LHCN-M2 (cell line): ENCODE measurements around the gene AFF1. TPM values are rescaled to one million over a fixed set of nuclear protein-coding genes. Genes with fewer than 3 reads are reported as not detected.
"Not testable (repeated sequence)": the region's sequence is repeated elsewhere in the genome, so short reads cannot be mapped to it uniquely, and the experiment has no call there.

Experiments
- DNase-seq: peaks from one replicate; pipeline ENCODE4 v3.0.0-alpha.2; 2012; ENCODE audit warnings: low read depth
- total RNA-seq: library from RNA; depleted of rRNA; stranded (reverse); fragments of >200 nt; gene quantifications from 2 replicates; pipeline ENCODE4 v1.2.3, GENCODE V29; 2014

Gene AFF1
- total RNA-seq, 1 experiment from 2014 or later = 7.1 TPM

DNA sequence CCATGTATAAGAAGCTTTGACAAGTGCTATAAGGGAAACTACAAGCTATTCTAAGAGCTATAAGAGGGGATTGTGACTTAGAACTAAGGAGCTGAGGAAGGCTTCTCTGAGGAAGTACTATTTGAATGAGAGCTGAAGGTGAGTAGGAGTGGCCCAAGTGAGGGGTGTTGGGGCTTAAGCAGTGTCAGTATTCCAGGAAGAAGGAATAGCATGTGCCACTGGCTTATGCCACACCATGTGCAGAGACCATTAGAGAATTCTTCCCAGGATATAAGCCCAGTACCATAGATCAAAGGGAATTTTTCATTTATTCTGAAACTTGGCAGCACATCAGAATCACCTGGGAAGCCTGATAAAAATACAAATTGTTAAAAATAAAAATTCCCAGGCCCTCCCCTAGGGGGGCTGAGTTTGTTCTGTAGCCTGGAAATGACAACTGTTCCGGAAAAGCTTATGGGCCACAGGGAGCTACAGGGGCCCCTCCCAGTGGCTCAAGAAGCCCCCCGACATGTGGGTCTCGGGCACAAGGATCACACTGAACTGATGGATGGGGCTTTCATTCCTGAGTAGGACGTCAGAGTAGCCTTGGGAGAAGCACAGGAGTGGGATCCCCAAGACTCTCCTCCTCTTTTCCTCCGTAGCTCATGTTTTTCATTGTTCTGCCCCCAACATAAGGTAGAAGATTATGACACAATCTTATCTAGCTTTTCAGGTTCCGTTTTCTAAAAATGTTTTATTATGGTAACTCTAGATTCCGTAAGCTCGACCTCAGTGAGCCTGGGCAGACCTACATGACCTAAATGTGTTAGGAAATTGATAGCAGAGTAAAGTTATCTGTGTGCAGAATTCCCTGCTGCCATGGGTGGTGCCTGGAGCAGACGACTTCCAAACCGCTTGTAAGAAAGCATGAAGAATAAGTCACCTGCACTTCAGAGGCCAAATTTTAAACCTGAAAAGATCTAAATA, 119.3 kb downstream of the AFF1 start:
- no peak for DNase-seq

DNA sequence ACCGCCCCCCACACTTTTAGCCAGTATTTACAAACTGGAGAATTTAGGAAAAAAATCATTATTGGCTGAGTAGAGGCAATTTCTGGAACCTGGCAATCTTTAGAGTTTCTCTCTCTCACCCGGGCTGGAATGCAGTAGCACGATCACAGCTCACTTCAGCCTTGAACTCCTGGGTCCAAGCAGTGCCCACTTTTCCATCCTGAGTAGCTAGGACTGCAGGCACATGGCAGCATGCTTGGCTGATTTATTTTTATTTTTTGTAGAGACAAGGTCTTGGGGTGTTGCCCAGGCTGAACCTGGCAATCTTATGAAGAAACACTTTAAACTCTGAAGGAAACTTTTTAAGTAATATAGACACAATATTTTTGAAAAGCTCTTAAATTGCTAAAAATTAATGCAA, 120.1 kb downstream of the AFF1 start:
- no peak for DNase-seq

DNA sequence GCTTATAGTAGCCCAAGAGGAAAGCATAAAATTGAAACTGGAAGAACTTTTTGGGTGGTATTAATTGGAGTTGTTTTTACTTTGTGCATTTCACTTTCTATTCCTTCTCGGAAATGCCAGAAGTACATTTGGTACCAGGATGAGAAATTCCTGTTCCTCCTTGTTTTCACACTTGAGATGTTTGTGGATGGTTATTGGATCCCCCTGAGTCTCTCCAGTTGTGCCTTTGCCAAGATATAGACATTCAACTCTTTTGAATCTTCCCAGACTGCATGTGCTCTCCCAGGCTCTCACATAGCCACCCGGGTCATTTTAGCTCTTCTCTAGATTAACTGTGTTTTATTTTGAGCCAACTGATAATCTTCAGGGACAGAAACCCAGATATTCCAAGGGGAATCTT, 120.5 kb downstream of the AFF1 start:
- DNase-seq = peak; percentile 35

DNA sequence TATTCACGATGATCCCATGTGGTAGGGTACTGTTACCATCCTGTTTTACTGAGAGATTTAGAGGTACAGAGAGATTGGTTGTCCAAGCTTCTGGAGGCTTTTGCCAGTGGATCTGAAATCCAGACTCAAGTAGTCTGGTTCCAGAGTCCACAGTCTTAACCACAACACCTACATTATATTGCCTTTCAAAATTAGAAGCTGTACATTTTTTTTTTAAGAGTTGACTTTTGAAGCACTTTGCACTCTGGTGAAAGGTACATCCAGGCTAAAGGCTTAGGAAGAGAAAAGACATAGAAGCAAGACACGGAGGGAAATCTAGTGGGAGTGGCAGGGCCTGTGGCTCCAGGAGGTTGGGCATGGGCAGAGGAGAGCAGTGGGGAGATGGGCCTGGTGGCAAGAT, 122.1 kb downstream of the AFF1 start:
- no peak for DNase-seq

DNA sequence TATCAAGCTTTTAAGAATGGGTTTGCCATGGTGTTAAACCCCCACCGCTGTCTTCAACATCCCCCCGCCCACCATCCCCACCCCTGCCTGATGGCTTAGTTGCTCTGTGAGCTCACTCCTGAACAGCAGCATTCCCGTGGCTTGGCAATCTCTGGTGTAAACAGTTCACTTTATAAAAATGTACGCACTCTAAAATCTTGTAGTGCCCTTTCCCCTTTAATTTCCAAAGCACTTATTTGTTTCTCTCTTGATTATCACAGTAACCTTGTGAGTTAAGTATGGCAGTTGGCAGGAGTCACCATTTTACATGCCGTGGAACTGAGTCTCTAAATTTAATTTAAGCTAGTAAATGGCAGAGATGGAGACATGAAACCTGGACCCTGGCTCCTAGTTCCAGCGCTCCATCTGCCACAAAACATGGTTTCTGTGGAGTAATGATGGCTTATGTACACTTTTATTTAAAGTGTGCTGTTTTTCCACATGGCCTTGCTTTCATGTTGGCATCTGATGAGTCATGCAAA, 123.1 kb downstream of the AFF1 start:
- DNase-seq = no peak

DNA sequence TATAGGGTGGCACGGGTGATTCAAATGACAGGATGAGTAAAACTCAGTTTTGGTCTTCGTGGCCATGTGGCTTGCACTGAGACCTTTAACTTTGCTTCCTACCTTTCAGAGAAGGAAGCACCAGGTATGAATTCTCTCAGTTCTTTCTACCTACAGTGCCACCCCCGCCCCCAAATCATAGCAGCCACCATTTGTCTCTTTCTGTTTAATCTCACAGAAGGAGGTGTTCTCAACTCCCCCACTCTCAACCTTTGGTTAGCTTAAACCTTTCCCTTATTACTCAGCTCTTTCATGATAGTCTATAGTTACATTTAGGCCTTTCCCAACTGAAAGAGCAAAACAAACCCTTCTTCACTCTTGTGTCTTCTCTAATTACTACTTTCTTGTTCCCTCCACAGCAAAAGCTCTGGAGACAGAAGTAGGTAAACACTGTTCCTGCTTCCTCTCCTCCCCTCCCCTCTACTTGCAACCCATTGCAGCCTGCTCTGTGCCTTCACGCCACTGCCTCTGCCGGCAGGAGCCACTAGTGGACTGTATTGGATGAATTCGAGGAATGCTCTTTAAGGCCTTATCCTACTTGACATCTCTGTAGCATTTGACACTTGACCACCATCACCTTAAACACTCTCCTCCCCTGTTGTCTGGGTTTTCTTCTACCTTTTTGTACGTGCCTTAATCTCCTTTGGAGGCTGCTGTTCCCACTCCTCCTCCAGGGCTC, 123.7 kb downstream of the AFF1 start:
- DNase-seq = peak; percentile 36

DNA sequence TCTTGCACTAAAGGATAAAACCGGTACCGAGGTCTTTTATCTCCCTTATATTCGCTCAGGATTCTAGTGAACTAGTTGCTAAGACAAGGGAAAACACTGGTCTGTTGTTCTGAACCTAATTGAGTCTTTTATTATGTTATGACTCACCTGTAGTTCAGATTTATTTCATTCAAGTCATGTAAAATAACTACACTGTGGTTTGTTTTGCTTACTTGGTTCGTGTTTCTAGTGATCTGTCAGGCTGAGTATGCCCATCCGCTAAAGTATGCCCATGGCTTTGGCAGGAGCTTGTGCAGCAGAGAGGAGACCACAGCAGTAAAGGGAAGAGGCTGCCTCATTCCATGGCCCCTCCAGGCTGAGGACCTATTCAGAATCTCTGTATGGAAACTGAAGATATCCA, 126.1 kb downstream of the AFF1 start:
- peak; percentile 89 for DNase-seq

DNA sequence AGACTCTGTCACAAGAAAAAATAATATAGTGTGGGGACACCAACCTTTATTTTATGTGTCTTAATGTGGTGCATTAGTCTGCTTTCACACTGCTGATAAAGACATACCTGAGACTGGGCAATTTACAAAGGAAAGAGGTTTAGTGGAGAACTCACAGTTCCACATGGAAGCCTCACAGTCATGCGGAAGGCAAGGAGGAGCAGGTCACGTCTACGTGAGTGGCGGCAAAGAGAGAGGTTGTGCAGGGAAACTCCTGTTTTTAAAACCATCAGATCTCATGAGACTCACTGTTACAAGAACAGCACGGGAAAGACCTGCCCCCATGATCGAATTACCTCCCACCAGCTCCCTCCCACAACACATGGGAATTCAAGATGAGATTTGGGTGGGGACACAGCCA, 130.2 kb downstream of the AFF1 start:
- no peak for DNase-seq

DNA sequence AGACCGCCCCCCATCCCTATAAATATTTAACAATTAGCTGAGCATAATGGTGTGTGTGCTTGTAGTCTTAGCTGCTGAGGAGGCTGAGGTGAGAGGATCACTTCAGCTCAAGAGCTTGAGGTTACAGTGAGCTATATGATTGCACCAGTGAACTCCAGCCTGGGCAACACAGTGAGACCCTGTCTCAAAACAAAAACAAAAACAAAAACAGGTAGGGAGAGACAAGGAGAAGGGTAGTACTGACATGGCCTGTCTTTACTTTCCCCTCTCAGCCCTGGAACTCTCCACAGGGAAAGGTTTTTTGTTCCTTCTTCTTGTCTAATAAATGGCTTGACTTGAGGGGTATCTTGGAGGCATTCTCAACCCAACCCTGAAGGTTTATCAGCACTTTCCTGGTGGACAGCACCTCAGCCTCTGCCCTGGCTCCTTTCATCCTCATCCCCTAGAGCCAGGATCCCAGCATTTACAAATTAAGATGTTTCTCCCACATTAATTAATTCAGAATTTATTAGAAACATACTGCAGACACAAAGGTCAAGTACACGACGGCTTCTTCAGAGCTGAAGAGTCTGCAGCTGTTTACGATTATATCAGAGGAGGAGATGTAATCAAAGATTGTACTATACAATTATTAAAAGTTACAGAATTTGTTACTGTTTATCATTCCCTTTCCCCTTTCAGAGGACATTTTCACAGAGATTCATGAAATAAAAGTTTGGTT, 131.8 kb downstream of the AFF1 start:
- no peak for DNase-seq

DNA sequence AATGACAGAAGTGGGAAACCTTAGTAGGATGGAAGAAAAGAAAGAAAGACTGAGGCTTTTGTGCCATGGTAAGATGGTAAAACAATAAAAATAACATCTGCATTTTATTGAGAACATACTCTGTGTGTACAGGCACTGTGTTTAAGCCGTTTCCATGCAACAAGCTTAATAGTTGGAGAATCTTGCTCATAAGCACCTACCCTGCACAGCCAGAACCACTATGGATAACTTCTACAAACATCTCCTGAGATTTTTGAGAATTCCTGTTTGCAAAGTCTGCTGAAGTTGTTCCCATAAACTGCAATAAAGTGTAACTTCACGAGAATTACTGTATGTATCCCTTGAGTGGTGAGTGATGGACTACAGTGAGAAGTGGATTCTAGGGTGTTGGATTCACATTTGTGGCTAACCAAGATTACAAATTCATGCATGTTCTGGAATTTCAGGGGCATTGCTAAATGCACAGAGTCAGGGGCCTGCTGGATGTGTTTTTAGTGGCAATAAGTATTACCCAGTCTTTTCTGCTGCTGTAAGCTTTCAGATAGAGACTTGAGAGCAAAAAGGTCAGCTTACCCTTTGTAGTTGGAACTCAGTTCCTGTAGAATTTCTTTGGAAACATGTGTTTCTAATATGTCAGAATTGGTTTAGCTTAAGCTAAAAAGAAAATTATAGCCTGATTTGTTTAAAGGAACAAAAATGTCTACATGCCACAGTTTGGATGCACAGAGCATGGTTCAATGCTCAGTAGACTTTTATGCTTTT, 132.5 kb downstream of the AFF1 start:
- no peak for DNase-seq

DNA sequence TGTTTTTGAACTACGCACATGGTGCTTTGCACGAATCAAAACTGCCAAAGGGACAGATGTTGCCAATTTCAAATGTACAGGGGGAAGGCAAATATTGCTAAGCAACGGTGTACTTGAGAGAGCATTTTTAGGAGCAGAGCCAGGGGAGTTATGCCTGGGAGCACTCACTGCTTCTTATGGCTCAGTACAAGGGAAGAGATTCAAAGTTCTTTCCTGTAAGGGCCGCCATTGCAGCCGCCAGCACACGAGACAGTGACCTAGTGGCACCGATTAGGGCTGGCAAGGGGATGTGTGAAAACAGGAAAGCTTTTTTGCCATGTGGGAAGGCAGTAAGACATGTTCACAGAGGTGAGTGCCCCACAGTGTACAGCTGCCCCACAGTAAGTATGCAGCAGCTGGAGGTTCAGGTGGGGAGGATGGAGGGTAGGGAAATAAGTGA, 133.8 kb downstream of the AFF1 start:
- DNase-seq = no peak

DNA sequence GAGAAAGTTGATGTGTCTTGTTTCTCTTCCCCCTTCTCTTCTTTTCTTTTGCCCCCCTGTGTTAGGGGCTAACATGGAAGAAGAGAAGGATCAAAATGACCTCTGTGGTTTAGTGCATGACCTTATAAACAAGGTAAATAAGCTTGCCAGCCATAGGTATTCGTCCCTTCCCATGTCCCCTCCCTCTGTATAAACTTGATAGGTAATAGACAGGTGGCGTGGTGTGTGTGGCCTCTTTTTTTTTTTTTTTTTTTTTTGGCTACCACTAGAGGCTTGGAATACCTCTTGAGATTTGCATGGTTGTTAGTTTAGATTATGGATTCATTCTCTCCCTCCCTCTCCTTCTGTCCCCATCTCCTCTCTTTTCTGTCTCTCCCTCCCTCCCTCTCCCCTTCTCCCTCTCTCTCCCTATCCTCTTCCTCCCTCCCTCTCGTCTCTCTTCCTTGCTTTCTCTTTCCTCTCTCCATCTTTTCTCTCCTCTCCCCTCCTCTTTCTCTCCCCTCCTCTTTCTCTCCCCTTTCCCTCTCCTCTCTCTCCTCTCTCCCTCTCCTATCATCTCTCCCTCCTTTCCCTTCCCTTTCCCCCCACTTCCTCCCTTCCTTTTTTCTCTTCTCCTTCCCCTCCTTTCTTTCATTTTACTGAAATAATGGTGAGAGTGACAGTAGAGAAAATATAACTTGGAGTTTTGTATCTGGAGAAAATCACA, 134.4 kb downstream of the AFF1 start:
- DNase-seq = no peak

DNA sequence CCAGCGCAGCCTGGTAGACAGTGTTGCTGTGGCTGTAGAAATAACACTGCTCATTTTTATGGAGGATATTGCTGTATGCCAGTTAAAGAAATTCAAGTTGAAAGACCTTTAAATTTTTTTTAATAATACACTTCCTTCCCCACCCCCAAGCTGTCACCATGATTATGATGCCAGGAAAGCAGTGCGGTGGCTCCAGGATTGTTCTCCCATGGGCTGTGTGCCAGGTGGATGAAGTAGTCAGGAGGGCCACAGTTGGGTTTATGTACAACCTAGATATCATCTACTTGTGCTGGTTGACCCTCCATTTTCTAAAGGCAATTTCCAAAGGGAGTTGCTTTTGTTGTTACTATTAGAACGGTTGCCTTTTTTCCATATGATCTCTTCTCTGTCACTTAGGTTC, 136.6 kb downstream of the AFF1 start:
- no peak for DNase-seq

DNA sequence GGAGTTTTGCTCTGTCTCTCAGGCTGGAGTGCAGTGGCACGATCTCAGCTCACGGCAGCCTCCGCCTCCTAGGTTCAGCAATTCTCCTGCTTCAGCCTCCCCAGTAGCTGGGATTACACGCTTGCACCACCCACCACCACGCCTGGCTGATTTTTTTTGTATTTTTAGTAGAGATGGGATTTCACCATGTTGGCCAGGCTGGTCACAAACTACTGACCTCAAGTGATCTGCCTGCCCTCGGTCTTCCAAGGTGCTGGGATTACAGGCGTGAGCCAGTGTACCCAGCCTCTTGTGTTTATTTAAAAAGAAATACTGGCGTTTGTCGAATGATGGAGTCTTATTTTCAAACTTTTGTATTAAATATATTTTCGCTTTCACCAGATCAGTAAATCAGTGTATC, 137.7 kb downstream of the AFF1 start:
- DNase-seq = not testable (repeated sequence)

DNA sequence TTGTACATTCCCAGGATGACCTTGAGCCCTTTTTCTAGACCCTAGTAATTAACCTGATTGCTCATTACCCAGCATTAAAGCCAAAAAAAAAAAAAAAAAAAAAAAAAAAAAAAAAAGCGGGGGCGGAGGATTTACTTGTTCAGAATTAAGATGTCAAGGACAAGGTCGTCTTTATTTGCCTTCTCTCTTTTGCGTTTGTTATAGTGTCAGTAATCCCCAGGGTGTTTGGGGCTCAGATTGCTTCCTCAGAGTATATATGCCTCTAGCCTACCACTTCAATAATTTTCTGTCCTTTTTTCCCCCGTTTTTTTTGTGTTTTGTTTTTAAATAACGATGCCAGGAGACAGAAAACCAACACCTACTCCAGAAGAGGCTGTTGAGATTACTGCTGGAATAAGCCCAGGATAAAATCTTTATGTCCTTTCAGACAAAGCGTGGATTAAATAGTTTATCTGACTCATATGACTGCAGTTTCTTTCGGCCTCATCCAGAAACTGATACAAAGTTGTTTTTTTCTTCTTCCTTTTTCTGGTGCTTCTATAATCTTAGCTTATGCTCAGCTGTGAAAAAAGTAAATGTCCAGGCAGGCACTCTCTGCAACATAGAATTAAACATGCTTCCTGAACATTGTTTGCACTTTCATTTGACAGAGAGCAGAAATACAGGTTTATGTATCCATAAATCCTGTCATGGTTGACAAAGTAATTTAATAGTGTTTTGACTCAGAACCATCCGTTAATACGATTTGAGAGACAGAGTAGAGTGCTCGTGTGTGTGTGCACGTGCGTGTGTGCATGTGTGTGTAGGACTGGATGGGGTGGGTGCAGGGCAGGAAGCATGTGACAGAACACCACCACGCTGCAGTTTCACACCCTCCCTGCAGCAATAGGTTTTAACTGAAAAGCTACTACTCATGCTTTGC, 138.6 kb downstream of the AFF1 start:
- no peak for DNase-seq

DNA sequence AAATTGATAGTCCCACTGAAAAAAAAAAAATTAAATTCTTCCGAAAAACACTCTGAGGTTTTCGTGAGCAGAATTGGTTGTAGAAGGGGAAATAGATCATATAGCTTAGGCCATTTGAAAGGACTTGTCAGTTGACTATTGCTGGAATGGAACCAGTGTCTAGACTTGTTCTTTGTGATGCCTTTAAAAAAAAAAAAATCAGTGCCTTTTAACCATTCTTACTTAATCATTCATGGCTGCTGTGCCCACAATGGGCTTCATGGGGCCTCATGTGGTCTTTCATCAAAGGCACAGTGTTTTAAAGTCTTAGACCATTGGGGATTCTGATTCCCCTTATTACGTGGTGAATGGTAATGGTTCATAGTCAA, 139.3 kb downstream of the AFF1 start:
- DNase-seq = no peak

DNA sequence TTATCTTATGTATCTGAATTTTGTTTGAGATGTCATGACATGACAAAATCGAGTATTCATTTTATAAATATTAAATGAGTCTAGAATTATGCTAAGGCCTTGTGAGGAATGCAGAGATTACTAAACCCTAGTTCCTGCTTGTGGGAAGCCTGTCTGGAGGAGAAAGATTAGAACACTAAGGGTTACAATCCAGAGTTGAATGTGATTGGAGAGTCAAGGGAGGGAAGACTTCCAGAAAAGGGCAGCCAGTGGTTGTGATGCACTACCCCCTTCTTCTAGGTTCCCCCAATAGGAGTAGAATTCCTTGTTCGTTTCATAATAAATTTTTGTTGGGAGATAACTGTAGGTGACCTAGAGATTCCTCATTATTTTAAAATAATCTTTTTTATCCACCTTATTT, 141.1 kb downstream of the AFF1 start:
- DNase-seq = no peak

DNA sequence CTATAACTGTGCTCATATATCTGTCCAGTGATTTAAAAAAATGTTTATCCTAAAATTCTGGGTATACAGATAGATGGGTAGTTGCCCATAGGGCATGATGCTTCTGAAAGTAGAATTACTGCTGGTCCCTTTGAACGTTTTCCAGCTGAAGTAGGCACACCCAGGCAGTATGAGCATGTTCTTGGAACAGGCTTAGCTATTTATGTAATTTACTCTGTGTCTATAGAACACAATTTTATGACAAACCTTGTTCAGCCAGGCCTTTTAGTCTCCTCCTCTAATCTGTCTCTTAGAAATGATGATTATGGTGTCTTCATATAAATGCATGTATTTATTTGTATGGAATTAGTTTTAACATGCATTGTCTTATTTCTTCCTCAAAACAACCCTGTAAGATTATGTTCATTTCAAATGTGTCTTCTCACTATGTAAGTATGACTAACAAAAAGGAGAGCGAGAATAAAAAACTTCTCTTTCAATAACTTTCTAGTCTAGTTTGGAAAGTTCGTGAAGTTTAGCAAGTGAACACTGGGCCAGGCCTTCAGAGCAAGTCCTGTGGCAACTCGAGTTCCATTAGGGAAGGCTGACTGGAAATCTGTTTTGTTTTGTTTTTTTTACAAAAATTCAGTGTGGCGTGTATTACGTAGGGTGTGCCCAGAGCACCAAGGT, 142.0 kb downstream of the AFF1 start:
- no peak for DNase-seq
